Rectal smooth muscle tissue (tissue), 1 donor: ENCODE data around the gene MYO9B.
A peak's percentile ranks its signal among the peaks of the same experiment; 100 is the strongest.
"Not testable (repeated sequence)": the region's sequence is repeated elsewhere in the genome, so short reads cannot be mapped to it uniquely, and the experiment has no call there.

Experiments used
- H3K27ac ChIP-seq: one replicate; pipeline ENCODE4 v1.7.0; 2013; ENCODE audit warnings: low read depth, low read length, inconsistent platforms
- H3K27me3 ChIP-seq: one replicate; pipeline ENCODE4 v1.7.0; 2013; ENCODE audit warnings: low read length; ENCODE audit not compliant: control insufficient read depth, insufficient read depth
- H3K36me3 ChIP-seq: one replicate; pipeline ENCODE4 v1.7.0; 2013; ENCODE audit warnings: low read length; ENCODE audit not compliant: control insufficient read depth, insufficient read depth
- H3K4me1 ChIP-seq: one replicate; pipeline ENCODE4 v1.7.0; 2013; ENCODE audit warnings: low read length; ENCODE audit not compliant: control insufficient read depth, insufficient read depth
- H3K4me3 ChIP-seq: one replicate; pipeline ENCODE4 v1.7.0; 2013; ENCODE audit warnings: low read length
- H3K9ac ChIP-seq: one replicate; pipeline ENCODE4 v1.7.0; 2013; ENCODE audit warnings: low read length

MYO9B gene

DNA sequence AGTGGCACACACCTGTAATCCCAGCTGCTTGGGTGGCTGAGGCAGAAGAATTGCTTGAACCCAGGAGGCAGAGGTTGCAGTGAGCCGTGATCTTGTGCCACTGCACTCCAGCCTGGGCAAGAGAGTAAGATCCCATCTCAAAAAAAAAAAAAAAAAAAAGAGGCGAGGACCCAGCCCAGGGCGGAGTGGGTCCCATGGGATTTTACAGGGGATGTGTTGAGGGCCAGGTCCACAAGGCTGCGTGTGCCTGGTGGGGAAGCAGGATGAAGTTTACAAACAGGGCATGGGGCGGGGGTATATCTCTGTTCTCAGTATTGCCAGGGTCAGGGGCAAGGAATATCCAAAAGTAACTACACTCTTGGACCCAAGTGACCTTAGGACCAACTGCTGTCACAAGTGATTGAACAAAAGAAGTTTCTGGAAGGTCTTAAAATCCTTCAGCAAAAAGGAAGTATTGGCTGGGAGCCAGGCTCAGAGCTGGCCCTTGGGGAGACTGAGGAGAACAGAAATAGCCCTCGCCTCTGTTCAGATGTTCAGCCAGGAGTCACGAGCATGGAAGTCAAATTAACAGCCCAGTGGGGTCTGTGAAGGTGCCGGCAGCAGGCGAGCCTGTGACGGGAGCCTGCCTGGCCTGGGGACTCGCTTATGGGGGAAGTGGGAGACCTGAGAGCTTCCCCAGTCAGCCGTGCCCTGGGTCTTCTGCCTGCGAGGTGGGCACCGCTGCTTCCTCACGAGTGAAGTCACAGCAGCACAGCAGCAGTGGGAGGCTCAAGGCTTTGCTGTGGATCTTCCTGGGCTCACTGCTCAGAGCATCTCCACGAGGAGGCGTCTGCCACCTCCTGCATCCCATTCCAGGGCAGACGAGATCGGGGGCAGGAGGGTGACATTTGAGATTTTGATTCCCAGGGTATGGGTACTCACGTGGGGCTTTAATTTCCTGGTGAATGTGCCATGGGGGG, 6.4 kb downstream of the MYO9B start:
- no peak overlapping the region for H3K4me3 ChIP-seq
- H3K27ac ChIP-seq: peak overlapping the region; percentile 62
- no peak overlapping the region for H3K9ac ChIP-seq
- H3K4me1 ChIP-seq: peaks cover 22% of the 10 kb centered on the region
- H3K27me3 ChIP-seq: no peaks in the 10 kb centered on the region
- no peaks in the 10 kb centered on the region for H3K36me3 ChIP-seq

DNA sequence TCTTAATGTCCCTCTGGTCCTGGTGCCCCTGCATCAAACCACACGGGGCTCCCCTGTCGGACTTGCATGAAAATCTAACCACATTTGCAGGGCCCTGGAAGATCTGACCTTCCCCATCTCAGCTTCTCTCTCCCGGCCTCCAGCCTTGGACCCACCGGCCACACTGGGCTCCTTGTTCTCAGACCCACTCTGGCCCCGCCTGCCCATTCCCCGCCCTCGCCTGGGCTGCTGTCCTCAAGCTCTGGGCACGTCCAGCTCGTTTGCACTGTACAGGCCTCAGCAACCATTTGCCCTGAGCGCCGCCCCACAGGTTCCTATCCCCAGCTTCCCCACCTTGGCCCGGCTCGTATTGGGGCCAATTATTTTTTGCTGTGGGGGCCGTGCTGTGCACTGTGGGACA, 10.5 kb downstream of the MYO9B start:
- no peaks in the 10 kb centered on the region for H3K36me3 ChIP-seq
- no peaks in the 10 kb centered on the region for H3K27me3 ChIP-seq
- H3K9ac ChIP-seq: no peak overlapping the region
- no peak overlapping the region for H3K27ac ChIP-seq
- H3K4me3 ChIP-seq: no peak overlapping the region
- peaks cover 27% of the 10 kb centered on the region for H3K4me1 ChIP-seq

DNA sequence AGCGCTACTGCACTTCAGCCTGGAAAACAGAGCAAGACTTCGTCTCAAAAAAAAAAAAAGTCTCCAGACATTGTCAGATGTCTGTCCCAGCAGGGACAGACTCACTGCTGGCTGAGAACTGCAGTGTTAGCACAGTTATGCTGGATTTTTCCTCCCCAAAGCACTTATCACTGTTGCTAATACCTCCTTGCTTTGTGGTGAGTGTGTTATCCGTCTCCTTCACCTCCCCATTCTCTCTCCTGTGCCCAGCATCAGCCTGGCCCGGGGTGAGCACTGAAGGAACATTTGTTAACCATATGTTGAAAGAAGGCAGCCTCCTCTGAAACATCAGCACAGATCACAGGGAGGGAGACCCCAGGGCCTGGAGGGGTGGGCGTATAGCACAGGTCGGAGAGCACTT, 11.3 kb downstream of the MYO9B start:
- no peaks in the 10 kb centered on the region for H3K36me3 ChIP-seq
- H3K27ac ChIP-seq: no peak overlapping the region

DNA sequence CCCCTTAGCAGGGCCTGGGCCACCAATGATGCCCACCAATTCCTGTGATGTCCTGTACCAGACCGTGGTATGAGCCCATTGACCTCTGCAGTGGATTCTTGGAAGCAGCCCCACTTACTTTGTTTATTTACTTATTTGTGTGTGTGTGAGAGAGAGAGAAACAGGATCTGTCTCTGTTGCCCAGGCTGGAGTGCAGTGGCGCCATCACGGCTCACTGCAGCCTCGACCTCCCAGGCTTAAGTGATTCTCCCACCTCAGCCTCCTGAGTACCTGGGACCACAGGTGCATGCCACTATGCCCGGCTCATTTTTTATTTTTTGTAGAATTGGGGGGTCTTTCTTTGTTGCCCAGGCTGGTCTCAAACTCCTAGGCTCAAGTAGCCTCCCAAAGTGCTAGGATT, 13.0 kb downstream of the MYO9B start:
- H3K27ac ChIP-seq: peak overlapping the region; percentile 89
- H3K9ac ChIP-seq: no peak overlapping the region
- no peaks in the 10 kb centered on the region for H3K27me3 ChIP-seq
- H3K36me3 ChIP-seq: no peaks in the 10 kb centered on the region
- H3K4me1 ChIP-seq: peaks cover 18% of the 10 kb centered on the region
- H3K4me3 ChIP-seq: no peak overlapping the region

More for the DNA sequence above, 11.3 kb downstream of the MYO9B start:
- peaks cover 27% of the 10 kb centered on the region for H3K4me1 ChIP-seq
- H3K27me3 ChIP-seq: no peaks in the 10 kb centered on the region
- no peak overlapping the region for H3K4me3 ChIP-seq
- H3K9ac ChIP-seq: no peak overlapping the region

DNA sequence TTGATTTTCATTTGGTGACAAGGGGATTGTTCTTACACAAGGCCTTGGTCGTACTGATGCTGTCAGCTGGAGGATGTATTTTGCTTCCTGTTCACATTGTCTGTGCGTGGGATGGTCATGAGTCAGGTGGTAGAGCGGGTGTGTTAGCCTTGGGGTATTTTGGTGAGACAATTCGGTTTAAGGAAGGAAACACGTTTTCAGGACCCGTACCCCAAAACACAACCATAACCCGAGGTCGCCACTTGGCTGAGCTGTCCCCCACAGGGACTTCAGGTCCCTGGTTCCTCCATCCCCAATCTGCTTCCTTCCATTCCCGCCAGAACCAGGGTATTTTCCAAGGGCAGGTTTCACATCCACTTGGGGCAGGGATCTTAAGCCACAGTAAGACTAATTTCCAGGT, 15.0 kb downstream of the MYO9B start:
- Histone ChIP-seq H3K4me1 (peaks cover 18% of the 10 kb centered on the region), H3K27me3 (no peaks in the 10 kb centered on the region), H3K27ac (peak overlapping the region; percentile 89), H3K4me3 (no peak overlapping the region), H3K9ac (no peak overlapping the region), H3K36me3 (no peaks in the 10 kb centered on the region)

DNA sequence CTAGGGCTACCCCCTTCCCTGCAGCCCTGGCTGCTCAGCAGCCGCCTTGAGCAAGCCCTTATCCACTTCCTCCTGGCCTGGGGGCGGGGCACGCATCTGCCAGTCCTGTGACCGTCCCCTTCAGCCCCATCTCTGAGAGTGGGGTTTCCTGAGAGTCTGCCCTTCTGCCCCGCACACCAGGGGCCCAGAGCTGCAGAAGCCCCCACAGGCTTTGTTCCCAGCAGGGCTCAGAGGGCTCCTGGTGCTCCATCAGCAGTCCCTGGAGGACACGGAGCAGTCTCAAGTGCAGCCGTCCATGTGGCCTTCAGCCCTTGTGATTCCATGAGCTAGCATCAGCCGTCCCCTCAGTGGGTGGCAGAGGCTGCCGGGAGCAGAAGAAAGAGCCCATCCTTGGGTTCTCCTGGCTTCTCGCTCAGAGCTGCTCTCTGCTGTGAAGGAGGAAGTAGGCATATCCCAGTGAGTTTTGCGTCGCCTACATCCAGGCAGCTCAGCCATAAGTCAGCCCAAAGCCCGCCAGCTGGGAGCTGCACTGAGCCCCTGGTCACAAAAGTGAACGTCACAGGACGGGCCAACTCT, 16.3 kb downstream of the MYO9B start:
- H3K4me3 ChIP-seq: no peak overlapping the region
- H3K4me1 ChIP-seq: peaks cover 18% of the 10 kb centered on the region
- no peak overlapping the region for H3K9ac ChIP-seq
- no peaks in the 10 kb centered on the region for H3K27me3 ChIP-seq
- no peaks in the 10 kb centered on the region for H3K36me3 ChIP-seq
- peak overlapping the region; percentile 12 for H3K27ac ChIP-seq

DNA sequence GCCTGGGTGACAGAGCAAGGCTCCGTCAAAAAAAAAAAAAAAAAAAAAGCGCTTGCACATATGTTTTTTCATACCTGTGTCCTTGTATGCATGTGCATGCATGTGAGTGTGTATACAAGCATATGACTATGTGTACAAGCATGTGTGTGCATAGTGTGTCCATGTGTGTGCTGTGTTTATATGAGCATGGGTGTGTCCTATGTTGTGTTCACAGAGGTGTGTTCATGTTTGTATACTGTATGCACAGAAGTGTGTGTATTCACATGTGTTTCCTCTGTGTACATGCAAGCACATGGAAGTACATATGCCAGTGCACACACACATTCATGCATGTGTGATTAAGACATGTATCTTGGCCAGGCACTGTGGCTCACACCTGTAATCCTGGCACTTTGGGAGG, 17.1 kb downstream of the MYO9B start:
- no peak overlapping the region for H3K4me3 ChIP-seq
- H3K27me3 ChIP-seq: no peaks in the 10 kb centered on the region
- no peak overlapping the region for H3K27ac ChIP-seq
- H3K9ac ChIP-seq: no peak overlapping the region
- H3K36me3 ChIP-seq: no peaks in the 10 kb centered on the region
- peaks cover 19% of the 10 kb centered on the region for H3K4me1 ChIP-seq

DNA sequence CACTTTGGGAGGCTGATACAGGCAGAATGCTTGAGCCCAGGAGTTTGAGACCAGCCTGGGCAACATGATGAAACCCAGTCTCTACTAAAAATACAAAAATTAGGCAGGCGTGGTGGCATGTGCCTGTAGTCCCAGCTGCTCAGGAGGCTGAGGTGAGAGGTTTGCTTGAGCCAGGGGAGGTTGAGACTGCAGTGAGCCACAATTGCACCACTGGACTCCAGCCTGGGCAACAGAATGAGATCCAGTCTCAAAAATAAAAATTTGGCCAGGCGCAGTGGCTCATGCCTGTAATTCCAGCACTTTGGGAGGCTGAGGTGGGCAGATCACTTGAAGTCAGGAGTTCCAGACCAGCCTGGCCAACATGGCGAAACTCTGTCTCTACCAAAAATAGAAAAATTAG, 19.1 kb downstream of the MYO9B start:
- not testable (repeated sequence) for H3K36me3 ChIP-seq, H3K9ac ChIP-seq, H3K4me3 ChIP-seq, H3K27me3 ChIP-seq
- Histone ChIP-seq H3K27ac (peak overlapping the region; percentile 74), H3K4me1 (peaks cover 10% of the 10 kb centered on the region)

DNA sequence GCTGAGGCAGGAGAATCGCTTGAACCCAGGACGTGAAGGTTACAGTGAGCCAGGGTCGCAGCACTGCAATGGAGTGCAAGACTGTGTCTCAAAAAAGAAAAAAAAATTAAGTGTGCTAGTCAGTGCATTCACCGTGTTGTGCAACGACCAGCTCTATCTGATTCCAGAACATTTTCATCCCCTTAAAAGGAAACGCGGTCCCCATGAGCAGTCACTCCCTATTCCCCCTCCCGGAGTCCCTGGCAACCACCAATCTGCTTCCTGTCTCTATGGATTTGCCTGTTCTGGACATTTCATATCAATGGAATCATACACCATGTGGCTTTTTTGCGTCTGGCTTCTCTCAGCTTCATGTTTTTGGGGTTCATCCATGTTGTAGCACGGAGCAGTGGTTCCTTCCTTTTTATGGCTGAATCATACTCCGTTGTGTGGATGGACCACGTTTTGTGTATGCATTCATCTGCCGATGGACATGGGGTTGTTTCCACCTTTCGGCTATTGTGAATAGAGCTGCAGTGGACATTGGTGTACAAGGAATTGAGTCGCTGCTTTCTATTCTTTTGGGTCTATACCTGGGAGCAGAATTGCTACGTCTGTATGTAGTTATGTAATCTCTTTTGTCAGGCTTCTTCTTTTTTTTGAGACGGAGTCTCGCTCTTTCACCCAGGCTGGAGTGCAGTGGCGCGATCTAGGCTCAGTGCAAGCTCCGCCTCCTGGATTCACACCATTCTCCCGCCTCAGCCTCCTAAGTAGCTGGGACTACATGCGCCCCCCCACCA, 19.8 kb downstream of the MYO9B start:
- peak overlapping the region; percentile 74 for H3K27ac ChIP-seq
- H3K4me1 ChIP-seq: peaks cover 4% of the 10 kb centered on the region
- no peaks in the 10 kb centered on the region for H3K27me3 ChIP-seq
- H3K4me3 ChIP-seq: no peak overlapping the region
- no peak overlapping the region for H3K9ac ChIP-seq
- H3K36me3 ChIP-seq: no peaks in the 10 kb centered on the region

DNA sequence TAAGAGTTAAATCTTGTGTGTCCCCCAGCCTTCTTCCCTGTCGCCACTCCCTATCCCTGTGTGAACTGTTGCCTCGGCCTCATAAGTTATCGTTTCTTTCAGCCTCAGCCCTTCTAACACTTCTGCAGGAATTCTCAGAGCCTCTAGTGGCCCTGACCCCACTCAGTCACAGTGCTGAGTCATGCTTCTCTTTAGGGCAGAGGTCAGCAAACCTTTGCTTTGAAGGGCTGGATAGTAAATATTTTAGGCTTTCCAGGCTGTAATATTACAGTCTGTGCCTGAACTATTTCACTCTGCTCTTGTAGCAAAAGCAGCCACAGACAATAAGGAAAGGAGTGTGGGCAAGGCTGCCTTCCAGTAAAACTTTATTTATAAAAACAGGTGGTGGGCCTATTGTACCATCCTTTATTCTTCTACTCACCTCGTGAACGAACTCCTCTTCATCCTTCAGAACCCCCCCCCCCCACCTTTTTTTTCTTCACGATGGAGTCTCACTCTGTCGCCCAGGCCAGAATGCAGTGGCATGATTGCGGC, 22.1 kb downstream of the MYO9B start:
- Histone ChIP-seq H3K36me3 (peaks cover 10% of the 10 kb centered on the region), H3K4me1 (peaks cover 4% of the 10 kb centered on the region), H3K27ac (peak overlapping the region; percentile 21)

DNA sequence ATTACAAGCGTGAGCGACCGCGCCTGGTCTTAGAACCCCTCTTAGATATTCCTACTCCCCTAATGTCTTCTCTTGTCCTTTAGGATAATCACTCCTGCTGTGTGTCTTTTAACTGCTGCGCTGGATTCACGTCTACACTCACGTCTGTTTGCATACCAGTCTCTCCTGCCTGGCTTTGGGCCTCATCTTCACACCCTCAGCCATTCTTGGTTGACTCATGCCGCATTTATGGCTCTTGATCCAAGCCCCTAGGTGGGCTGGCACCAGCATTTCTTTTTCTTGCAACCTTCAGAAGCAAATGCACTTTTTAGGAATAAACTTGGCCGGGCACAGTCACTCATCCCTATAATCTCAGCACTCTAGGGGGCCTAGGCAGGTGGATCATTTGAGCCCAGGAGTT, 22.7 kb downstream of the MYO9B start:
- no peak overlapping the region for H3K4me3 ChIP-seq
- H3K27me3 ChIP-seq: no peaks in the 10 kb centered on the region
- no peak overlapping the region for H3K9ac ChIP-seq
- peaks cover 15% of the 10 kb centered on the region for H3K36me3 ChIP-seq
- peaks cover 4% of the 10 kb centered on the region for H3K4me1 ChIP-seq
- H3K27ac ChIP-seq: no peak overlapping the region

More for the DNA sequence above, 22.1 kb downstream of the MYO9B start:
- Histone ChIP-seq H3K4me3 (no peak overlapping the region), H3K27me3 (no peaks in the 10 kb centered on the region), H3K9ac (no peak overlapping the region)
